HS-27A (cell line): Measurements from ENCODE around the gene HGFAC.

ENCODE experiments used
- DNase-seq: peaks from one replicate; pipeline ENCODE4 v3.0.0-alpha.2; 2012; ENCODE audit warnings: low read depth, missing footprints

Gene HGFAC

DNA sequence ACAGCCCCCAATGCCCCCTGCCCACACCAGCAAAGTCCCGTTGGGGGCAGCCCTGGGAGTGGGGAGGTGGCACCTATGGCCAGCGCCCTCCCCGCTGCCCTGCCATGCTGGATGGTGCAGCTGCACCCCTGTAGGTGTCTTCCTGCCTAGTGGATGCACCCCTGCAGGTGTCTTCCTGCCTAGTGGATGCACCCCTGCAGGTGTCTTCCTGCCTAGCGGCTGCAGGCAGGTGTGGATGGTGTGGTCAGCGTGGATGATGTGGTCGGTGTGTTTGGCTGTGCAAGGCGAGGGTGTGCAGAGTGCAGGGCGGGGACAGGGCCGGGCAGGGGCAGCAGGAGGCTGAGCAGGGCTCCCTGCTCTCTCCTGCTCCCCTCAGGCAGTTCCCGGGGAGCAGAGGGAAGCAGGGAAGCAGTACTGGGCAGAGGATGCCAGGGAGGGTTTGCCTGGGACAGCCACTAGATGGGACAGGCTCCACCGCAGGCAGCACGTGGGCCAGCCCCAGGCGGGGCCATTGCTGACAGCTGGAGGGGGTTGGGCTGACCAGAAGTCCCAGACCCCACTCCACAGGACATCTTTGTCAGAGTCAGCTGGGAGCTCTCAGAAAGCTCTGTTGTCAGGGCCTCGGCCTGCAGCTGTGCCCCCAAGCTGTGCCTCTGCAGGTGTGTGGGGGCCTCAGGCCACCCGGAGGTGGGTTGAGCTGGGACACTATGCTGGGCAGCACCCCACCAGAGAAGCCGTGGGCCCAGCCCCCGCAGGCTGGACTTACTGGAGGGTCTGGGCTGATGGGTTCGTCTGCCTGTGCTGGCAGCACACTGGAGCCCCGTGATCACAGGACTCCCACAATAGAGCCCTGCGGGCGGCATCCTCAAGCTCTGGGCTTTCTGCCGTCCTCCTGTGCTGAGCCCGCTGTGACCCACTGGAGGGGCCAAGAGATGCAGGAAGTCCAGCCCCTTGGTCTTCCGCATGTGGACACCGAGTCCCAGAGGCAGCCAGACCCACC is 45.1 kb downstream of the HGFAC start:
- no peak for DNase-seq

GRCh38 chr4:3487861-3488260 is 46.1 kb downstream of the HGFAC start:
- no peak for DNase-seq

DNA sequence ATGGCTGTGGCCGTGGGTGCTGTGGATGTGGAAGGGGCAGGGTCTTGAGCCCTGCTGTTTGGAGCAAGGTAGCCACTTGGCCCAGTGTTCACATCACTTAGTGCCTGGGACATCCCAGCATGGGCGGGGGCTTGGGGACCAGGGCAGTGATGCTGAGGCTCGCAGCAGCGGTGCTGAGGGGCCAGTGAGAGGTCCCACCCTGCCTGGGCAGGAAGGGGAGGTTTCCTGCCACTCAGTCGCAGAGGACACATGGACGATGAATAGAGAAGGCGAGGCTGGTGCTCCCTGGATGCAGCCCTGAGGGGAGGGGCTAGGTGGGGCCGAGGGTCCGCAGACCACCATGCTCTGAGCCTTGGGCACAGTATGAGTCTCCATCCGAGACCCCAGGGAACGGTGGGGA is 47.1 kb downstream of the HGFAC start:
- DNase-seq = no peak

GRCh38 chr4:3489451-3489962 is 47.7 kb downstream of the HGFAC start:
- DNase-seq = no peak

GRCh38 chr4:3491681-3492405 is 50.1 kb downstream of the HGFAC start:
- no peak for DNase-seq

DNA sequence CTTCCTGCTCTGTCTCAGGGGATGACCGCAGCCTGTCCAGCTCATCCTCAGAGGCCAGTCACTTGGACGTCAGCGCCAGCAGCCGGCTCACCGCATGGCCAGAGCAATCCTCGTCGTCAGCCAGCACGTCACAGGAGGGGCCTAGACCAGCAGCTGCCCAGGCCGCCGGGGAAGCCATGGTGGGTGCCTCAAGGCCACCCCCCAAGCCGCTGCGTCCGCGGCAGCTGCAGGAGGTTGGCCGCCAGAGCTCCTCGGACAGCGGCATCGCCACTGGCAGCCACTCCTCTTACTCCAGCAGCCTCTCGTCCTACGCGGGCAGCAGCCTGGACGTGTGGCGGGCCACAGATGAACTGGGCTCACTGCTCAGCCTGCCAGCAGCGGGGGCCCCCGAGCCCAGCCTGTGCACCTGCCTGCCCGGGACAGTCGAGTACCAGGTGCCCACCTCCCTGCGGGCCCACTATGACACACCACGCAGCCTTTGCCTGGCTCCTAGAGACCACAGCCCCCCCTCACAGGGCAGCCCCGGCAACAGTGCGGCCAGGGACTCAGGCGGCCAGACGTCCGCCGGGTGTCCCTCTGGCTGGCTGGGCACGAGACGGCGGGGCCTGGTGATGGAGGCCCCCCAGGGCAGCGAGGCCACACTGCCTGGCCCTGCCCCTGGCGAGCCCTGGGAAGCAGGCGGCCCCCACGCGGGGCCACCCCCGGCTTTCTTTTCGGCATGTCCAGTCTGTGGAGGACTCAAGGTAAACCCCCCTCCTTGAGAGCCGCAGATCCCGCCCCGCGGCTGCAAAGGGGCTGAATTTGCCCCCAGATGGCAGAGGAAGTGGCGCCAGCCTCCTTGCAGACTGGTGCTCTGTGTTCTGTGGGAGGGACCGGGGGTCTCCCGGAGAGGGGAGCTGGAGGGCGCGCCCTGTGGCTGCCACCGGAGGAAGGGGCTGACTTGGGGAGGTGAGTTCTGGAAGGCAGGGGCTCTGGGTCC is 51.3 kb downstream of the HGFAC start:
- no peak for DNase-seq

GRCh38 chr4:3493720-3494461 is 52.1 kb downstream of the HGFAC start:
- DNase-seq = no peak

DNA sequence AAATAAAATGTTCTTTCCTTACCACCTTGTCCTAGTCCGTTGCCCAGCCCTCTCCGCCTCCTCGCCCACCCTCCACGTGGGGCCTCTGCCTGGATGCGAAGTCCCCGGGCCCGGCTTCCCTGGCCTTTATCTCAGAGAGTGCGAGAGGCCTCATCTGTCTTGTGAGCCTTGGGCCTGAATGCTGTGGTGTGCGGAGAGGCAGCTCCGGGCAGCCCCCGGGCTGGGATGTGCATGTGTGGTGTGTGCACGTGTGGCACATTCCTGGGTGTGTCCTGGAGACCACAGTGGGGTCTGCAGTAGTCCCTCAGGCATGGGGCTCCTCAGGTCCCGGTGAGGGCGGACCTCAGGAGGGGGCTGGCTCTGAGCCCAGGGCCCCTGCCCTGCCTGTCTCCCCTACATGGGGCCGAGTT is 52.7 kb downstream of the HGFAC start:
- DNase-seq = no peak

- DNase-seq = no peak
These were observed 53.6 kb downstream of the HGFAC start for GRCh38 chr4:3495204-3495975.

DNA sequence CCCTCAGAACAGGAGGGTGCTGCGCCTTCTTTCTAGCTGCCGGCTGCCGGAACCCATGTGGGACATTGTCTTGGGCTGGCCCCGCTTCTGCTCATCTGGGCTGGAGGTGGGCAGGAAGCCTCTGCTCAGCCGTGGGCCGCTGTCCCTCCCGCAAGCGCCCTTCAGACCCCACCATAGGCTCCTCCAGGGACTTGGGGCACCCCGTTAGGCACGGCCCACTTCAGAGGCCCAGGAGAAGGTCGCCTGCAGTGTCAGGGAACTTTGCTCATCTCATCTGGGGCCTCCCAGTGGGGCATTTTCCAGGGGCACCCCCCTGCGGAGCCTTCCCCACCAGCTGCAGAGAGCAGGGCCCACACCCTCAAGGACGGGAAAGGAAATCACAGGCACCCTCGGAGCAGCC is 54.3 kb downstream of the HGFAC start:
- DNase-seq = no peak

- no peak for DNase-seq
These were observed 55.3 kb downstream of the HGFAC start for GRCh38 chr4:3497095-3497494.

- no peak for DNase-seq
These were observed 56.0 kb downstream of the HGFAC start for GRCh38 chr4:3497523-3498389.

DNA sequence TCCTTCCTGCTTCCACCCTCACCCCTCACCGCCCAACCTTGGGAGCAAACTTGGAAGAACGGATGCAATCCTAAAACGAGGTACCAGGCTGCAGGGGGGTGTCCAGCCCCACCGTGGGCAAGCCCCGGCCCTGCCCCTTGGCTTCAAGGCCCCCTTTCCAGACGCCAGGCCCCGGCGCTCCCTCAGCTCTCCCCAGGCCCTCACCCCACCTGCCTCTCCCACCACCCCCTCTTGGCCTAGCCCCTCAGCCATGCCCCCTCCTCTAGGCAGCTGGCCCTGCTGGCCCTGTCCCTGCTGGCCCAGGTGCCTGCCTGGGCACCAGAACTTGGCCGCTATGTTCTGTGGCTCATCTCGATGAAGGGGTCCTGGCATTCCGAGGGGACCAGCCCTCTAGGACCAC is 56.6 kb downstream of the HGFAC start:
- DNase-seq = no peak
